AG04449 (cell line): ENCODE data around the gene SBNO2.

ENCODE experiments used
- CTCF ChIA-PET: fragments of 350-600 bp; formaldehyde crosslinking; extraction: SDS; loops from one replicate; lab custom pipeline; 2021; ENCODE audit warnings: antibody characterized with exemption; lab: Yijun Ruan, JAX
- POLR2A ChIA-PET: fragments of 400-600, 350-600 bp; formaldehyde crosslinking; extraction: SDS; loops from one replicate; lab custom pipeline; 2020; ENCODE audit warnings: antibody characterized with exemption, inconsistent platforms; lab: Yijun Ruan, JAX
- DNase-seq: peaks from one replicate; pipeline ENCODE4 v3.0.0-alpha.2; 2010; ENCODE audit warnings: low read depth, low spot score
- H3K4me3 ChIP-seq: 2 replicates; pipeline ENCODE4 v1.5.1; 2011; ENCODE audit warnings: low read depth, mild to moderate bottlenecking, control low read depth, low read length
- TF ChIP-seq, protein P1 (sequence below): IDR thresholded peaks from one replicate; pipeline ENCODE4 v1.5.1; 2011; ENCODE audit warnings: mild to moderate bottlenecking, moderate library complexity, low read length, control low read depth, inconsistent platforms; ENCODE audit not compliant: insufficient read depth; ENCODE audit errors: missing control alignments

SBNO2 gene

DNA sequence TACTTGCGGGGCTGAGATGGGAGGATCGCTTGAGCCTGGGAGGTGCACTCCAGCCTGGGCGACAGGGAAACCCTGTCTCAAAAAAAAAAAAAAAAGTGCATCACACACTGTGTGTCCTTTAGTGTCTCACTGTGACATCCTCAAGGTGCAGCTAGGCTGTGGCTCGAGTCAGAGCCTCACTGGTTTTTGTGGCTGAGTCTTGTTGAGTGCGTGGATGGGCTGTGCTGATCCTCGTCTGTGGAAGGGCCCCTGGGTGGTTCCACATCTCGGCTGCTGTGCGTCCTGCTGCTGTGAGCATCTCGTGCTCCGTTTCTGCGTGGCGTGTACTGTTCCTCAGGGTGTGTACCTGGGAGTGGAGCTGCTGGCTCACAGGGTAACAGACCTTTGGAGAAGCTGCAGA, 42.7 kb upstream of the SBNO2 start:
- TF ChIP-seq, protein P1, sequence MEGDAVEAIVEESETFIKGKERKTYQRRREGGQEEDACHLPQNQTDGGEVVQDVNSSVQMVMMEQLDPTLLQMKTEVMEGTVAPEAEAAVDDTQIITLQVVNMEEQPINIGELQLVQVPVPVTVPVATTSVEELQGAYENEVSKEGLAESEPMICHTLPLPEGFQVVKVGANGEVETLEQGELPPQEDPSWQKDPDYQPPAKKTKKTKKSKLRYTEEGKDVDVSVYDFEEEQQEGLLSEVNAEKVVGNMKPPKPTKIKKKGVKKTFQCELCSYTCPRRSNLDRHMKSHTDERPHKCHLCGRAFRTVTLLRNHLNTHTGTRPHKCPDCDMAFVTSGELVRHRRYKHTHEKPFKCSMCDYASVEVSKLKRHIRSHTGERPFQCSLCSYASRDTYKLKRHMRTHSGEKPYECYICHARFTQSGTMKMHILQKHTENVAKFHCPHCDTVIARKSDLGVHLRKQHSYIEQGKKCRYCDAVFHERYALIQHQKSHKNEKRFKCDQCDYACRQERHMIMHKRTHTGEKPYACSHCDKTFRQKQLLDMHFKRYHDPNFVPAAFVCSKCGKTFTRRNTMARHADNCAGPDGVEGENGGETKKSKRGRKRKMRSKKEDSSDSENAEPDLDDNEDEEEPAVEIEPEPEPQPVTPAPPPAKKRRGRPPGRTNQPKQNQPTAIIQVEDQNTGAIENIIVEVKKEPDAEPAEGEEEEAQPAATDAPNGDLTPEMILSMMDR, result no peak
- DNase-seq, result no peak
- POLR2A ChIA-PET, result interaction anchor here (0.6 to 2.3 kb wide), 4 partner anchors 13 to 52 kb away, joined by 3 to 9 read pairs (median 3); partner anchors contain the start of gene CIRBP
- no peak overlapping the region for H3K4me3 ChIP-seq
- CTCF ChIA-PET, result interaction anchor here (0.6 to 2.0 kb wide), 9 partner anchors 9 to 116 kb away, joined by 3 to 9 read pairs (median 3); partner anchors contain the start of gene ATP5F1D

GRCh38 chr19:1214862-1215731, 41.0 kb upstream of the SBNO2 start:
- DNase-seq, result no peak
- H3K4me3 ChIP-seq, result no peak overlapping the region
- CTCF ChIA-PET, result interaction anchor here (0.7 to 2.3 kb wide), 8 partner anchors 8 to 102 kb away, joined by 3 to 12 read pairs (median 7); partner anchors contain the start of gene ATP5F1D
- POLR2A ChIA-PET, result interaction anchor here (2.3 kb wide), 1 partner anchor 54 kb away, joined by 9 read pairs; the partner anchor contains the start of gene CIRBP
- TF ChIP-seq, protein P1, result no peak

DNA sequence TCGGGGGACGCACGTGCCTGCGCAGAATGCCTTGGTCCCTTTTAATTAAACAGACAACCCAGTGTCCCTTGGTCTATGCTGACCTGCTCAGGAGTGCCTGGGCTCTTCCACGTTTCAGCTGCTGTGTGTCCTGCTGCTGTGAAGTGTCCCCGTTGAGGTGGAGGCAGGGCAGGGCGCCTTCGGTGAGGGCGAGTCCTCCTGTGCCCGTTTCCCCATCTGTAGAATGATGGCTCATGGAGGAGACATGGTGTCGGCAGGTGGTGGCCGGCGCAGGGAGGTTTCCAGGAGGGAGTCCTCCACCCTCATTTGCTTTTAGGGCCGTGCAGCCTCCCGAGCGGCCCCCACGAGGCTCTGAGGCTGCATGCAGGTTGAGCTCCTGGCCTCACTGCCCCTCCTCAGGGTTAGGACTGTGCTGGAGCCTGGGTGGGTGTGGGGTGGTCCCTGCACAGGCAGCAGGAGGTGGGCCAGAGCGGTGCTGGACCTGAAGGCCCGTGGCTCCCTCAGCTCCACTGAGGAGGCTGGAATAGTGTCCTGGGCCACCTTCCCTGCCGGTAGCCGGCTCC, 40.3 kb upstream of the SBNO2 start:
- no peak overlapping the region for H3K4me3 ChIP-seq
- ChIA-PET POLR2A (interaction anchor here (1.2 to 1.3 kb wide), 2 partner anchors 11 to 175 kb away, joined by 4 to 5 read pairs; partner anchors contain the start of gene ABCA7), CTCF (interaction anchor here (1.0 to 2.3 kb wide), 7 partner anchors 8 to 101 kb away, joined by 3 to 12 read pairs (median 7); partner anchors contain the start of gene ATP5F1D)
- no peak for DNase-seq
- TF ChIP-seq, protein P1, result no peak

GRCh38 chr19:1213391-1214286, 39.6 kb upstream of the SBNO2 start:
- CTCF ChIA-PET, result interaction anchor here (1.0 to 2.3 kb wide), 7 partner anchors 9 to 100 kb away, joined by 3 to 12 read pairs (median 7); partner anchors contain the start of gene ATP5F1D
- TF ChIP-seq, protein P1, result no peak
- POLR2A ChIA-PET, result interaction anchor here (1.2 to 1.3 kb wide), 2 partner anchors 12 to 174 kb away, joined by 4 to 5 read pairs; partner anchors contain the start of gene ABCA7
- no peak for DNase-seq
- no peak overlapping the region for H3K4me3 ChIP-seq

DNA sequence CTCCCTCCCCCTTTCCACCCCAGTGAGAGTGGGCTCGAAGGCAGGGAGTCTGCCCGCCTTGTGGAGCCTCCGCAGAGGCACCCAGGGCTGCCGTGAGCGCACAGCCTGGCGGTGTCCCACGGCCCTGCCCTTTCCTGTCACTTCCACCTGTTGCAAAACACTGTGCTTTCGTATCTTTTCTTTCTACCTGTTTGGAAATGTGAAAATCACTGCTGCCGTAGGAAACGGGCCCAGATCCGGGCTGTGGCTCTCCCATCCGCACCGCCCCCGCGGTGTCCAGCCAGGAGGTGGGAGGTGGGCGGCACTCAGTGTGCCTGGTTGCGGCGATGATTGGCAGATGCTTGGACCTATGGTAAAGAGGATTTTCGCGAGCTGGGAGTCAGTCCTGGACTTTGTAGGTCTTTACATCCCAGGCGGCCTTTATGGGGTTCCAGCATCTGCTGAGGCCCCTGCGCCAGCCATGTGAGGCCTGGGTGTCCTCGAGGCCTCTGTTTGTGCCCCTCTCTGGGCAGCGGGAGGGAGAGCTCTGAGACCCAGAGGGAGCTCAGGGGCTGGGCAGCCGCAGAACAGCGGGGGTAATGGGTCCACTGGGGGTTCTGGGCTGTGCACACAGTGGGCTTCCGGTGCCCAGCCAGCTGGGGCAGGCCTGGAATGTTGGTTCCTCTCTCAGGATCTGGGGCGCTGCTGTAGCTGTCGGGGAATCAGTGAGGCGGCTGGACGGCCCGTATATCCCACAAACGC, 37.6 kb upstream of the SBNO2 start:
- CTCF ChIA-PET, result interaction anchor here (0.9 to 2.5 kb wide), 2 partner anchors 17 to 33 kb away, joined by 4 to 12 read pairs; no protein-coding TSS in a partner anchor
- H3K4me3 ChIP-seq, result no peak overlapping the region
- TF ChIP-seq, protein P1, result no peak
- POLR2A ChIA-PET, result no interaction called here
- DNase-seq, result no peak
